T-helper 2 cell treated with Interferon-gamma antibody and Interleukin-4, amounts not matched to agents 5 μg/mL and 100 μg/mL, for 36 hours (primary cell): ENCODE results near the gene RGS9.
"Not testable (repeated sequence)": the region's sequence is repeated elsewhere in the genome, so short reads cannot be mapped to it uniquely, and the experiment has no call there.

Experiments
- DNase-seq: peaks from one replicate; pipeline ENCODE4 v3.0.0; 2021; ENCODE audit warnings: low spot score
- H3K27ac Mint-ChIP-seq: one replicate; pipeline ENCODE4 v1.8.0; 2021; ENCODE audit warnings: mild to moderate bottlenecking, mixed read lengths
- H3K27me3 Mint-ChIP-seq: one replicate; pipeline ENCODE4 v1.8.0; 2021; ENCODE audit warnings: low read depth, mixed read lengths
- H3K36me3 Mint-ChIP-seq: one replicate; pipeline ENCODE4 v1.8.0; 2021; ENCODE audit warnings: low read depth, mixed read lengths
- H3K4me1 Mint-ChIP-seq: one replicate; pipeline ENCODE4 v1.8.0; 2021; ENCODE audit warnings: low read depth, mixed read lengths
- H3K4me3 Mint-ChIP-seq: one replicate; pipeline ENCODE4 v1.8.0; 2022; ENCODE audit warnings: mild to moderate bottlenecking, moderate library complexity, mixed read lengths
- H3K9me3 Mint-ChIP-seq: one replicate; pipeline ENCODE4 v1.8.0; 2021; ENCODE audit warnings: mixed read lengths

Gene RGS9

DNA sequence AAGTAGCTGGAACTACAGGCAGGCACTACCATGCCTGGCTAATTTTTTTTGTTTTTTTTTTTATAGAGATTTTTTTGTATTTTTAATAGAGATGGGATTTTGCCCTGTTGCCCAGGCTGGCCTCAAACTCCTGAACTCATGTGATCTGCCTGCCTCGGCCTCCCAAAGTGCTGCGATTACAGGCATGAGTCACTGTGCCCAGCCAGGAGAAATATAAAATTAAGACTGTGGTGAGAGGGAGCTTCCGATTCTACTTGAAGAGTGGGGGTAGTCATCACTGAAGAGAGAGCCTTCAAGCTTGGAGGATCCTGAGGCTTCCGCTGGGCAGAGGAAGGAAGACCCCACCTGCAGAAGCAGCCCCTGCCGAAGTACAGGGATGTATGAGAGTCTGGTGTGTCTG is 34.4 kb upstream of the RGS9 start:
- no peak for DNase-seq
- Mint-ChIP-seq H3K27ac (no peak overlapping the region), H3K27me3 (peaks cover 4% of the 10 kb centered on the region), H3K4me1 (peaks cover 14% of the 10 kb centered on the region), H3K36me3 (no peaks in the 10 kb centered on the region), H3K9me3 (no peaks in the 10 kb centered on the region), H3K4me3 (no peak overlapping the region)

DNA sequence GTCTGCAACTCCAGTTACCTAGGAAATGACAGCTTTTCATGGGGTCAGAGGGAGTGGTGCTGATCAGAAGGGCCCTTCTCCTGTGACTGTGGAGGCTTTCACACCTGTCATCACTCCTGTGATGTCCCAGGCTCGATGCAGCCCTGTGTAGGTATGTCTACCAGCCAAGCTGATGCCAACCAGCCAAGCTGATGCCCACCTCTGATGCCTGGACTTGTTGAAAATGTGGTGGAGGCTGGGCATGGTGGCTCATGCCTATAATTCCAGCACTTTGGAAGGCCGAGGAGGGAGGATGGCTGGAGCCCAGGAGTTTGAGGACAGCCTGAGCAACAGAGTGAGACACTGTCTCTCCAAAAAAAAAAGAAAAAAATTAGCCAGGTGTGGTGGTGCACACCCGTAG is 33.7 kb upstream of the RGS9 start:
- no peaks in the 10 kb centered on the region for H3K36me3 Mint-ChIP-seq
- no peak overlapping the region for H3K27ac Mint-ChIP-seq
- H3K9me3 Mint-ChIP-seq, result no peaks in the 10 kb centered on the region
- peaks cover 4% of the 10 kb centered on the region for H3K27me3 Mint-ChIP-seq
- DNase-seq, result no peak
- H3K4me1 Mint-ChIP-seq, result peaks cover 14% of the 10 kb centered on the region
- H3K4me3 Mint-ChIP-seq, result no peak overlapping the region

DNA sequence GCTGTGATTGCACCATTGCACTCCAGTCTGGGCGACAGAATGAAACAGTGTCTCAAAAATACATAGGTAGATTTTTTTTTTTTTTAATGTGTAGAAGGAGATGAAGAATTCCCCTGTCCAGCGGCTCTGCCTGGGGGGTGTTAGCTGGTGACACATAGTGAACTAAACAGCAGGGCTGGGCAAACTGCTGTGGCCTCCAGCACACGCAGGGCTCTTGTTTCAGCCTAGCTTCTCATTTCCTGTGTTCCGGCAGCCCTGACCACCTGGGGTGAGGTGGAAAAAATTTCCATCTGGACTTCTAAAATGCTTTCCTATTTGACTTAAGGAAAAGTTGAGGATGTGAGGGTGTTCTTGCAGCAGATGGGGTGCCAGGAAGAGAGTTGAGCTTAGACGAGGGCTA is 33.3 kb upstream of the RGS9 start:
- Mint-ChIP-seq H3K4me3 (no peak overlapping the region), H3K36me3 (no peaks in the 10 kb centered on the region), H3K9me3 (no peaks in the 10 kb centered on the region), H3K27ac (no peak overlapping the region), H3K4me1 (peaks cover 14% of the 10 kb centered on the region), H3K27me3 (peaks cover 4% of the 10 kb centered on the region)
- DNase-seq, result no peak

DNA sequence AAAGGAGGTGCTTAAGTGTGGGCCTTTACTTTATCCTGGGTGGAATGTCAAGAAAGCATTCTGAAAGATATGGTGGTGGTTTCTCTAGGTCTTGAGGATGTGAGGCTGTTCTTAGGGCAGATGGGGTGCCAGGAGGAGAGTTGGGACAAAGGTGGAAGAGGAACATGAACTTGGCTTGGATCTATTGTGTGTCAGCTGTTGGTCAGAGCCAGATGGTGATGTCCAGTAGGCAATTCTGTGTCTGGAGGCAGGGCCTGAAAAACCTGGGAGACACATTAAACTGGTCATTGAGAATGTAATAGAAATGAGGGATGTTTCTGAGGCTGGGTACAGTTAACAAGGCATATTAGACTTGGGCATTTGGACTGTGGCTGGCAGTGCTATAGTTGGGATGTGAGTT is 32.6 kb upstream of the RGS9 start:
- H3K9me3 Mint-ChIP-seq, result no peaks in the 10 kb centered on the region
- no peak overlapping the region for H3K27ac Mint-ChIP-seq
- no peak overlapping the region for H3K4me3 Mint-ChIP-seq
- peaks cover 8% of the 10 kb centered on the region for H3K4me1 Mint-ChIP-seq
- H3K36me3 Mint-ChIP-seq, result no peaks in the 10 kb centered on the region
- no peak for DNase-seq
- peaks cover 4% of the 10 kb centered on the region for H3K27me3 Mint-ChIP-seq

DNA sequence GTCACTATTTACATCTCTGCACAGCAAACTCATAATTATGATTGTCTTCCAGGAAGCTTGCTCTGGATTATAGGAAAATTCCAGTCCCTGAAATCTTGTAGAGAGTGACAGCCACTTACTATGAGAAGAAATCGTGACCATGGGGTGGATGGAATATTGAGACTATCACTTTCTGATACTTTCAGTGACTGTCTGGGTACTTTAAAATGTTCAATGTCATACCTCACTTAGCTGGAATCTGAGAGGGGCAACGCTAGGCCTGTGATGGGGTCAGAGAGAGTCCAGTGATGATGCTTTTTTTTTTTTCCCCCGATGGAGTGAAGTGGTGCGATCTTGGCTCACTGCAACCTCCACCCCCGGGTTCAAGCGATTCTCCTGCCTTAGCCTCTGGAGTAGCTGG is 32.2 kb upstream of the RGS9 start:
- Mint-ChIP-seq H3K36me3 (no peaks in the 10 kb centered on the region), H3K4me3 (no peak overlapping the region), H3K27me3 (peaks cover 4% of the 10 kb centered on the region), H3K27ac (no peak overlapping the region), H3K9me3 (no peaks in the 10 kb centered on the region), H3K4me1 (peaks cover 6% of the 10 kb centered on the region)
- no peak for DNase-seq

DNA sequence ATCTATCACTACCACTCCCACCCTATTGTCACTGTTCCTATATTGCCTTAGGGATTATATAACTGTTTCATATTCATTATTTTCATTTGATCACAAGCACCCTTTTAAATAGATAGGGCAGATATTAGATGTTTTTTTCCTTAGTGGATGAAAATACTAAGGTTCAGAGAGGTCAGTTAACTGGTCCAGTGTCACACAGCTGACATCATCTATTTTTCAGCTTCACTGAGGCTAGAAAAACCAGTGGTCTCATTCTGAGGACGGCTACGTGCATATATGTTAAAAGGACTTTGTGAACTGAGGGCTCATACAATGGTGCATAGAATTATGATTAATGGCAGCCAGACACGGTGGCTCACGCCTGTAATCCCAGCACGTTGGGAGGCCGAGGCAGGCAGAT is 29.0 kb upstream of the RGS9 start:
- Mint-ChIP-seq H3K4me3 (no peak overlapping the region), H3K27ac (no peak overlapping the region), H3K4me1 (no peaks in the 10 kb centered on the region), H3K36me3 (no peaks in the 10 kb centered on the region), H3K27me3 (peaks cover 7% of the 10 kb centered on the region), H3K9me3 (no peaks in the 10 kb centered on the region)
- no peak for DNase-seq

DNA sequence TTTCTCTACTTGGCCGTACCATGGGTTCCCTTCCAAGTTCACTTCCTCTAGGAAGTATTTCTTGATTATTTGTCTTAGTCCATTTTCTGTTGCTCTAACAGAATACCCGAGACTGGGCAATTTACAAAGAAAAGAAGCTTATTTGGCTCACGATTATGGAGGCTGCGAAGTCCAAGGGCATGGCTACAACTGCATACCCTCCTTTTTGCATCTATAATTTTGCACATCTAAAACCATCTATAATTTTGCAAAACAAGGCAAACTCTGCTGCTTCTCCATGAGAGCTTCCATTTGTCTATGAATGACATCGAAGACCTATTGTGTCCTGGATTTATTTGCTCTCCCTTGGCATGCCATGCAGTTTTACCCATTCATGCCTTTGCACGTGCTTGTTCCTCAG is 27.6 kb upstream of the RGS9 start:
- DNase-seq, result no peak
- no peaks in the 10 kb centered on the region for H3K9me3 Mint-ChIP-seq
- H3K4me3 Mint-ChIP-seq, result no peak overlapping the region
- H3K36me3 Mint-ChIP-seq, result no peaks in the 10 kb centered on the region
- H3K4me1 Mint-ChIP-seq, result no peaks in the 10 kb centered on the region
- H3K27ac Mint-ChIP-seq, result no peak overlapping the region
- peaks cover 7% of the 10 kb centered on the region for H3K27me3 Mint-ChIP-seq

DNA sequence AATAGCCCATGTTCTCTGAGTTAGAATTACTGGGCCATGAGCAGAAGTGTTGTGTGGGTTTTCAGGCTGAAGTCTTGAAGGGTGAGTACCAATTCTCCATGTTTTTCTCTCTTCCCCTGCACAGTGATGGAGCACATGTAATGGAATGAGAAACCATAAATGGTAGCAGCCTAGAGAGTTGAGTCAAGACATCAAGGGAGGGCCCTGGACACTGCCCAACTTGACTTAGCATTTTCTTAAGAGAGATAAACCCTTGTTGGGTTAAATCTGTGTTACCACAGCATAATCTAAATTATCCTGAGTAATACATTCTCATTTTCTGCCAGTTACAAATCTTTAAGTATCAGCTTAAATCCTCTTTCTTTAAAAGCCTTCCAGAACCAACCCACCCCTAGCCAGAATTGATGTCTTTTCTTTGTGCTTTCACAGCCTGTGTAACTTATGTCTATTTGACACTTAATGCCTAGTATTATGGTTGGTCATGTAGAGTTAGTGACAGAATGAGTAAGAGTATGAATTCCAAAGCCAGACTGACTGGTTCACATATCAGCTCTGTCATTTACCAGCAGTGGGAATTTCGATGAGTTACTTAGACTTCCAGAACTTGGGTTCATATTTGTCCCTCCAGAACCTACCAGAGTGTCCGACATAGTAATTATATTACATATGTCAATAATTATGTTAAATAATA is 27.0 kb upstream of the RGS9 start:
- no peak for DNase-seq
- Mint-ChIP-seq H3K4me3 (no peak overlapping the region), H3K9me3 (no peaks in the 10 kb centered on the region), H3K27ac (no peak overlapping the region), H3K4me1 (no peaks in the 10 kb centered on the region), H3K27me3 (peaks cover 8% of the 10 kb centered on the region), H3K36me3 (no peaks in the 10 kb centered on the region)

DNA sequence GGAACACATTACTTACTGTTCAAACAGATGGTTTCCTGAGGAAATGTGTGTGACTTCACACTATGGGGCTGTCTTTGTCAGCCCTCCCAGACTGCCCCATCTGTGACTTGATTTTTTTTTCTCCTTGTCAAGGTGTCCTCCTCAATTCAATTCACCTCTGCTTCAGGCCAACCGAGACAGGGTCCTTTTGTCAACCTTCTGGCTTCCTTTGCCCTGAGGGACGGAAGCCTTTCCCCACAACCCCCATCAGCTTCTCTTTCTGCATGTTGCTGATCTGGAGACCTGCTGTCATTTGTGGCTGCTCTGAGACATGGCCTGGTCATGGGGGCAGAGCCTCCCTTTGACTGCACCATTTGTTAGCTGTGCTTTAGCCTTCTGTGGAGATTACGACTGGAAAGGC is 21.3 kb upstream of the RGS9 start:
- no peaks in the 10 kb centered on the region for H3K36me3 Mint-ChIP-seq
- no peak overlapping the region for H3K4me3 Mint-ChIP-seq
- H3K27ac Mint-ChIP-seq, result no peak overlapping the region
- H3K27me3 Mint-ChIP-seq, result peaks cover 11% of the 10 kb centered on the region
- peaks cover 13% of the 10 kb centered on the region for H3K4me1 Mint-ChIP-seq
- no peak for DNase-seq
- H3K9me3 Mint-ChIP-seq, result peaks cover 5% of the 10 kb centered on the region

DNA sequence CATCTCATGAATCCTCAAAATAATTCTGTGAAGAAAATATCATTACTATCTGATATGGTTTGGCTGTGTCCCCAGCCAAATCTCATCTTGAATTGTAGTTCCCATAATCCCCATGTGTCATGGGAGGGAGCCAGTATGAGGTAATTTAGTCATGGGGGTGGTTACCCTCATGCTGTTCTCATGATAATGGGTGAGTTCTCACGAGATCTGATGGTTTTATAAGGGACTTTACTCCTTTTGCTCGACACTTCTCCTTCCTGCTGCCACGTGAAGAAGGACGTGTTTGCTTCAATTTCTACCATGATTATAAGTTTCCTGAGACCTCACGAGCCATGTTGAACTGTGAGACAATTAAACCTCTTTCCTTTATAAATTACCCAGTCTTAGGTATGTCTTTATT is 20.7 kb upstream of the RGS9 start:
- not testable (repeated sequence) for DNase-seq, H3K27ac Mint-ChIP-seq, H3K4me3 Mint-ChIP-seq, H3K36me3 Mint-ChIP-seq, H3K9me3 Mint-ChIP-seq
- Mint-ChIP-seq H3K27me3 (peaks cover 11% of the 10 kb centered on the region), H3K4me1 (peaks cover 18% of the 10 kb centered on the region)

DNA sequence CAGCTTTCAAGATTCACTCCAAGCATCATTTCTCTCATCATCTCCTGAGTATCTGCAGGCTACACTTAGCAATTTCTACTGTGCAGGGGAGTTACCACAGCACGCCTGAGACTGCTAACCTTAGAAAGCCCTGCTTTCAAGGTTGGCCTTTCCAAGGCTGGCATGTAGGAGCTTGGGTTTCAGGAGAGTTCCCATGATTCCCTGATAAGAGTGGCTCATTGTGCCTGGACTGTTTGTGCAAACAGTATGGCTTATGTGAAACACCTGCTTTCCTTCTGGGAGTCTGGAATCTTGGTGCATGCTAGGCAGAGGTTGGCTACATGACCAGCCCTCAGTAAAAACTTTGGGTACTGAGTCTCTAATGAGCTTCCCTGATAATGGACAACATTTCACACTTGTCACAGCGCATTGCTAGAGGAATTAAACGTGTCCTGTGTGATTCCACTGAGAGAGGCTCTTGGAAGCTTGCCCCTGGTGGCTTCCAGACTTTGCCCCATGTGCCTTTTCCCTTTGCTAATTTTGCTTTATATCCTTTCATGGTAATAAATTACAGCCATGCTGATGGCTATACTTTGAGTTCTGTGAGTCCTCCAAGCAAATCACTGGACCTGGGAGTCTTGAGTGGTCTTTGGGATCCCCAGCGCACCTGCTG is 19.7 kb upstream of the RGS9 start:
- H3K4me3 Mint-ChIP-seq, result no peak overlapping the region
- H3K27me3 Mint-ChIP-seq, result peaks cover 9% of the 10 kb centered on the region
- peaks cover 5% of the 10 kb centered on the region for H3K9me3 Mint-ChIP-seq
- no peak for DNase-seq
- no peak overlapping the region for H3K27ac Mint-ChIP-seq
- H3K4me1 Mint-ChIP-seq, result peaks cover 28% of the 10 kb centered on the region
- no peaks in the 10 kb centered on the region for H3K36me3 Mint-ChIP-seq

DNA sequence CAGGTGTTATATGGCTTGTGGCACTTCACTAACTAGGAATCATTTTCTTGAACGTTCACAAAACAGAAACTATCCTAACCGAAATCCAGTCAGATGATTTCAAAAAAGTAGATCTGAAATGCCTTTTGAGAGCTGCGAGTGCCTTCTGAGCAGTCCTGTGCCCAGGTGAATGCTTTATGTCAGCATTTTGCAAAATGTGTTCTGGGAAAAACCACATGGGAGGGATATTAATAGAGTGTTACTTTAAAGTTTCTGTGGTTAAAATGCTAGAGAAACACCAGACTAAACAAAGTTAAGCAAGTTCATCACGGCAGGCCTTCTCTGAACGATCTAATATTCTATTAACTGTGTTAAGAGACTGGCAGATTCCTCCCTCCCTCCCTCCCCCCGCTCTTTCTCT is 15.8 kb upstream of the RGS9 start:
- peaks cover 5% of the 10 kb centered on the region for H3K9me3 Mint-ChIP-seq
- no peaks in the 10 kb centered on the region for H3K36me3 Mint-ChIP-seq
- peak overlapping the region; percentile 82 for H3K4me3 Mint-ChIP-seq
- H3K27ac Mint-ChIP-seq, result peak overlapping the region; percentile 91
- no peaks in the 10 kb centered on the region for H3K27me3 Mint-ChIP-seq
- DNase-seq, result no peak
- peaks cover 34% of the 10 kb centered on the region for H3K4me1 Mint-ChIP-seq

DNA sequence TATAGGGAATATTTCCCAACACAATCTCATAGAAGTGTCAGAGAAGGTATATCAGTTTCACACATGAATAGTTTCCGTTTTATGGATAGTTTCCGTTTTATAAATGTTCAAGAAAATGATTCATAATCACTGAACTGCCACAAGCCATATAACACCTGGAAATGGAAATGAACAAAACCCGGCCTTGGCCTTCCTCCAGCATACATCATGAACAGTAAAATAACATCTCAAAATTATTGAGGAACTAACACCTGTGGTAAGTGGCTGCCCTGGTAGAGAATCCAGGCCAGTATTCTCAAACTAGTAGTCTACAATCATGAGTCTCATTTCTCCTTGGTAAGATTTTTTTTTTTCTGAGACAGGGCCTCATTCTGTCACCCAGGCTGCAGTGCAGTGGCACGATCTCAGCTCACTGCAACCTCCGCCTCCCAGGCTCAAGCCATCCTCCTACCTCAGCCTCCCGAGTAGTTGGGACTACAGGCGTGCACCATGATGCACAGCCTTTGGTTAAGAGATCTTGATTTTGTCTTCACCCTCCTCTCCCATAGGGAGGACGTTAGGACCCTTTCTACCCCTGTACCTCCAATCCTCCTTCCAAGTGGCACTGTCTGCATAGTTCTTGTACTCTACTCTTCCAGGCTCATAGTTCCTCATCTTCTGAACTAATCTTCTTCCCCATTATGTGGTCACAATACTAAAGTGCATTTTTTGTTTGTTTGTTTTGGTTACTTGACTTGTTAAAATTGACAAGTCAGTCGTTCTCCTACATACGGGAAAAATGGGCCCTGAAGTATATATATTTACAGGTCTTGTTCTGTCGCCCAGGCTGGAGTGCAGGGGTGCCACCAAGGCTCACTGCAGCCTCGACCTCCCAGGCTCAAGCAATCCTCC is 15.0 kb upstream of the RGS9 start:
- Mint-ChIP-seq H3K27me3 (no peaks in the 10 kb centered on the region), H3K4me3 (peak overlapping the region; percentile 82), H3K9me3 (peaks cover 2% of the 10 kb centered on the region), H3K36me3 (no peaks in the 10 kb centered on the region), H3K4me1 (peaks cover 34% of the 10 kb centered on the region), H3K27ac (peak overlapping the region; percentile 91)
- peak; percentile 46 for DNase-seq
